ENCODE results near the gene FAM171A1. TPM values are rescaled to one million over a fixed set of nuclear protein-coding genes. Genes with fewer than 3 reads are reported as not detected.

The FAM171A1 gene
- total and polyA plus RNA-seq, 2 of the 13 experiments (the other 11 are each of a cell fraction or from before 2014, with no cell fraction given): 21.5 to 34.7 TPM

GRCh38 chr10:15322356-15322755, 48.7 kb downstream of the FAM171A1 start:
- no peak overlapping the region for H3K4me2 ChIP-seq (ENCODE audit: low read depth, low read length)
- no peak for FAIRE-seq
- POLR2A ChIA-PET: no interaction called here
- no TSS peak for BruUV-seq (replicated peaks)
- H3K27ac ChIP-seq (ENCODE audit: extremely low read length, insufficient read depth, low read length): no peak overlapping the region
- H4K20me1 ChIP-seq (ENCODE audit: insufficient read depth, low read length): no peaks in the 10 kb centered on the region; the same call in 1 of the 2 replicates
- H3K36me3 ChIP-seq (replicated peaks in 1 of 2; ENCODE audit: control insufficient read depth in 1 of 2, insufficient read depth in 2 of 2, low read length in 2 of 2): peaks cover 0 to 5% of the 10 kb centered on the region in 2 experiments; a peak in 2 of 5 replicates
- peaks cover 32% of the 10 kb centered on the region for H3K79me2 ChIP-seq (ENCODE audit: insufficient read depth, low read length)
- no peaks in the 10 kb centered on the region for H3K27me3 ChIP-seq (ENCODE audit: control insufficient read depth in 1 of 2, insufficient read depth in 2 of 2, low read length in 2 of 2)
- no peak overlapping the region for H2AFZ ChIP-seq (ENCODE audit: low read length)
- ATAC-seq: no peak
- H3K4me1 ChIP-seq (ENCODE audit: insufficient read depth, low read length): peaks cover 29% of the 10 kb centered on the region
- in situ Hi-C loops (cut with HindIII; ENCODE audit: extremely low pct_ligation_motif_present, low pct_unique_long_range_greater_than_20kb) (no loop called here), intact Hi-C loops (cut with micrococcal nuclease; ENCODE audit: unreplicated experiment) (no loop called here)
- CTCF ChIA-PET (ENCODE audit: low intra/inter-chr PET ratio, low total read pairs): no interaction called here
- no peaks in the 10 kb centered on the region for H3K9me3 ChIP-seq (ENCODE audit: low read length)
- no peak overlapping the region for H3K4me3 ChIP-seq (replicated peaks in 1 of 3; ENCODE audit: insufficient read depth in 1 of 3, low read depth in 2 of 3, low read length in 3 of 3)
- H3K9ac ChIP-seq (ENCODE audit: insufficient read depth, low read depth, low read length): no peak overlapping the region
- TF ChIP-seq NFYB (CRISPR knock-in tag; IDR thresholded peaks at IDR 0.05) (no peak), ZNF24 (IDR thresholded peaks at IDR 0.05) (no peak), ARID4A (CRISPR knock-in tag; IDR thresholded peaks at IDR 0.05; ENCODE audit: borderline replicate concordance) (no peak), ZNF883 (CRISPR knock-in tag; IDR thresholded peaks at IDR 0.05; ENCODE audit: not compliant biosample characterization) (no peak), KDM1A (CRISPR knock-in tag; IDR thresholded peaks at IDR 0.05) (no peak), ZNF550 (CRISPR knock-in tag; IDR thresholded peaks at IDR 0.05; ENCODE audit: borderline replicate concordance) (no peak), BRD4 (CRISPR knock-in tag; IDR thresholded peaks at IDR 0.05) (no peak), TBL1XR1 (IDR thresholded peaks at IDR 0.05; ENCODE audit: borderline replicate concordance, low read length, partially characterized antibody) (no peak)
- TF ChIP-seq, protein P1, sequence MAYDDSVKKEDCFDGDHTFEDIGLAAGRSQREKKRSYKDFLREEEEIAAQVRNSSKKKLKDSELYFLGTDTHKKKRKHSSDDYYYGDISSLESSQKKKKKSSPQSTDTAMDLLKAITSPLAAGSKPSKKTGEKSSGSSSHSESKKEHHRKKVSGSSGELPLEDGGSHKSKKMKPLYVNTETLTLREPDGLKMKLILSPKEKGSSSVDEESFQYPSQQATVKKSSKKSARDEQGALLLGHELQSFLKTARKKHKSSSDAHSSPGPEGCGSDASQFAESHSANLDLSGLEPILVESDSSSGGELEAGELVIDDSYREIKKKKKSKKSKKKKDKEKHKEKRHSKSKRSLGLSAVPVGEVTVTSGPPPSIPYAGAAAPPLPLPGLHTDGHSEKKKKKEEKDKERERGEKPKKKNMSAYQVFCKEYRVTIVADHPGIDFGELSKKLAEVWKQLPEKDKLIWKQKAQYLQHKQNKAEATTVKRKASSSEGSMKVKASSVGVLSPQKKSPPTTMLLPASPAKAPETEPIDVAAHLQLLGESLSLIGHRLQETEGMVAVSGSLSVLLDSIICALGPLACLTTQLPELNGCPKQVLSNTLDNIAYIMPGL (CRISPR knock-in tag; IDR thresholded peaks at IDR 0.05; ENCODE audit: borderline replicate concordance in 1 of 2, low read depth in 1 of 2): no peak
- TF ChIP-seq, protein P2, sequence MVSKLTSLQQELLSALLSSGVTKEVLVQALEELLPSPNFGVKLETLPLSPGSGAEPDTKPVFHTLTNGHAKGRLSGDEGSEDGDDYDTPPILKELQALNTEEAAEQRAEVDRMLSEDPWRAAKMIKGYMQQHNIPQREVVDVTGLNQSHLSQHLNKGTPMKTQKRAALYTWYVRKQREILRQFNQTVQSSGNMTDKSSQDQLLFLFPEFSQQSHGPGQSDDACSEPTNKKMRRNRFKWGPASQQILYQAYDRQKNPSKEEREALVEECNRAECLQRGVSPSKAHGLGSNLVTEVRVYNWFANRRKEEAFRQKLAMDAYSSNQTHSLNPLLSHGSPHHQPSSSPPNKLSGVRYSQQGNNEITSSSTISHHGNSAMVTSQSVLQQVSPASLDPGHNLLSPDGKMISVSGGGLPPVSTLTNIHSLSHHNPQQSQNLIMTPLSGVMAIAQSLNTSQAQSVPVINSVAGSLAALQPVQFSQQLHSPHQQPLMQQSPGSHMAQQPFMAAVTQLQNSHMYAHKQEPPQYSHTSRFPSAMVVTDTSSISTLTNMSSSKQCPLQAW (CRISPR knock-in tag; IDR thresholded peaks at IDR 0.05): no peak
- WGBS (ENCODE audit: low lambda C conversion rate): 100% methylated on average over 2 of the region's 2 CpGs
- no peak for DNase-seq (ENCODE audit: low spot score)
